Activated T-cell treated with anti-CD3 and anti-CD28 coated beads for 48 hours (primary cell): Measurements from ENCODE around the gene NFKB2.

Experiments used
- DNase-seq: peaks from one replicate; pipeline ENCODE4 v3.0.0-alpha.2; 2020; ENCODE audit warnings: low read depth

NFKB2 gene

DNA sequence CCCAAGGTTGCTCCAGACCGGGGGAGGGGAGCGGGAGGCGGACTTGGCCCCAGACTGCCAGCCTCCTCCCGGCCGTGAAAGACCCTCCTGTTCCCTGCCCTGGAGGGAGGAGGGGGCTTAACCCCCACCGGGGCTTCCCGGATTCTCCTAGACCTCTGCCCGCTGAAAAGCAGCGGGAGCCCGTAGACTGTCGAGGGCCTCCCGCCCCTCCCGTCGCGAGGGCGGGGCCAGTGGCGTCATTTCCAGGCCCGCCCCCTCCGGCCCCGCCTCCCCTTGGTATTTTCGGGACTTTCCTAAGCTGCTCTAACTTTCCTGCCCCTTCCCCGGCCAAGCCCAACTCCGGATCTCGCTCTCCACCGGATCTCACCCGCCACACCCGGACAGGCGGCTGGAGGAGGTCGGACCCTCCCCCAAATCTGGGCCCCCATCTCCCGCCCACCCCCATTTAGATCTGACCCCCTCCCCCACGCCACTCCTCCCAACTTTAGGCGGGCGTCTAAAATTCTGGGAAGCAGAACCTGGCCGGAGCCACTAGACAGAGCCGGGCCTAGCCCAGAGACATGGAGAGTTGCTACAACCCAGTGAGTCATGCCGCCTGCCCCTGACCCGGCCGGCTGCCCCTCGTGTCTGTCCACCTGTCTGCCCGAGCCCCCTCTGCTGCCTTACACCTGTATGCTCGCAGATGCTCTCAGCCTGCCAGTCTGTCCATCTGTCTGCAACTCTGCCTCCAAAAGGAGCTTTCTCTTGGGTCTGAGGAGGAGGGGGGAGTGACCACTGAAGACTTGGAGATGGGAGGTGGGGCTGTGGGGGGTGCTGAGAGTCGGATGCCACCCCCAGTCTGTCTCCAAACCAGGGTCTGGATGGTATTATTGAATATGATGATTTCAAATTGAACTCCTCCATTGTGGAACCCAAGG lies at the start of gene NFKB2:
NFKB2 (plus strand) TSS at position 306 of the 917 bp plus-strand sequence; CDS start at position 561, 255 bp downstream.
- peak; percentile 89 for DNase-seq

DNA sequence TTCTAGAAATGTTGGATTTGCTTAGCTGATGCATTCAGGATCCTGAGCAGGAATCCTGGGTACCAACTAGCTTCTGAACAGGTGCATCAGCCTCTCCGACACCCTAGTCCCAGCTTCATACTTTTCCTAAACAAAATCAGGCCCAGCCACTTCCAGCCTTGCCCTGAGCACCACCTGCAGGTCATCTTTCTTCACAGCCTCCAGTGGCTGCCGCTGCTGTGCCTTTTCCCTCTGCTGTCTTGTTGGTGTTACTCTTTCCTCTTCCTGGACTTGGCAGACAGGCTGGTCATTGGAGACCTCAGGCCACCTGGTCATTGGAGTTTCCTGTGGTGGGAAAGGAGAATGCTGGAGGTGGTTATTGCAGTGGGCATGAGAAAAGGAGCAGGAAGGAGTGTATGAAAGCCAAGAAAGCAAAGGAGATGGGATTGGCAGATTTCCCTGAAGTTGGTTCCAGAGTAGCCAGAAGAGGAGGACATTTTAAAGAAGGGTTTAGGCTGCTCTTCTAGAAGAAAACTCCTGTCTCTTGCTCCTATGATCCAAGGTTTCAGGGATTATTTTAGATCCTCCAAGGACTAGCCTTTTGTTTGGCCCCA lies 48.2 kb upstream of the NFKB2 start:
- DNase-seq: peak; percentile 13

DNA sequence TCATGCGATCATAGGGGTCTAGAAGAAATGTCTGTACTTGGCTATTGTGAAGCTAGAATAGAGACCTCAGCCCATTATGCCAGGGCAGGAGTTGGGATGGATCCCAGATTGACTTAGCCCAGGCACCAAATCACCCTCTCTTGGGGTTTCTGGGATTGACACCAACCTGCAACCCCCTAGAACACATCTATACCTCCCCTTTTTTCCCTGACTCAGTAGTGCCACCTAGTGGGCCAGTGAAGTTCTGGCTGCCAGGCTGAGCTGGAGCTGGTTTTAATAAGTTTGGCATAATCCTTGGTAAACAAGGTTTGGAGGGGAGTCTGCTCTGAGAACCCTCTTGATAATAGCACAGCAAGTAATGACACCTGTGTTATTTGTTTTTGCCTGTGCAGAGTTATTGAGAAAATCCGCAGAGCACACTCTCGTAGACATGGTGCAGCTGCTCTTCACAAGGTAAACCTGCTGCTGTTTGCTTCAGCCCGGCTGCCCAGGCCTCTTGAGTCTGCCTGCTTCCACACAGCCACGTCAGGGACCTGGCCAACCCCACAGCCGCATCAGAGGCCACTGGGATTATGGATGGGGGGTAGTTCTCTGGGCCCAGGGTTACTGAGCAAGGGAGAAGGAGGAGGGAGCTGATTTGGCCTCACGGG lies 43.3 kb upstream of the NFKB2 start:
- peak; percentile 53 for DNase-seq

DNA sequence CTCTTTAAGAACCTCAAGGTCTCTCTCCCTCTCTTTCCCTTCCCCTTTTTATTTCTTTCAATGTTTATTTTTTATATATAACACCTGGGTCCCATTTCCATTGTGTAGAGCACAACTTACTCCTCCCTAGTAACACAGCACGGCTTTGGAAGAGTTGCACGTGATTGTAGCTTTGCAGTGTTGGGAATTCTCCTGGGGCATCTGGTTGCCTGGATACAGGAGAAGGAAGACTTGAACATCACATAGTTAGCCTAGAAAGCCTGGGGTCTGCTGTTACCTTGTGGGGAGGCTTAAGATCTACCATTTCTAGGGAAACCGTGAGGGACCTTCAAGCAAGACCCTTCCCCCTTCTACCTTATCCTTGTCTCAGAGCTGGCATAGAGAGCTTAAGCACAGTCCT lies 41.1 kb upstream of the NFKB2 start:
- no peak for DNase-seq

DNA sequence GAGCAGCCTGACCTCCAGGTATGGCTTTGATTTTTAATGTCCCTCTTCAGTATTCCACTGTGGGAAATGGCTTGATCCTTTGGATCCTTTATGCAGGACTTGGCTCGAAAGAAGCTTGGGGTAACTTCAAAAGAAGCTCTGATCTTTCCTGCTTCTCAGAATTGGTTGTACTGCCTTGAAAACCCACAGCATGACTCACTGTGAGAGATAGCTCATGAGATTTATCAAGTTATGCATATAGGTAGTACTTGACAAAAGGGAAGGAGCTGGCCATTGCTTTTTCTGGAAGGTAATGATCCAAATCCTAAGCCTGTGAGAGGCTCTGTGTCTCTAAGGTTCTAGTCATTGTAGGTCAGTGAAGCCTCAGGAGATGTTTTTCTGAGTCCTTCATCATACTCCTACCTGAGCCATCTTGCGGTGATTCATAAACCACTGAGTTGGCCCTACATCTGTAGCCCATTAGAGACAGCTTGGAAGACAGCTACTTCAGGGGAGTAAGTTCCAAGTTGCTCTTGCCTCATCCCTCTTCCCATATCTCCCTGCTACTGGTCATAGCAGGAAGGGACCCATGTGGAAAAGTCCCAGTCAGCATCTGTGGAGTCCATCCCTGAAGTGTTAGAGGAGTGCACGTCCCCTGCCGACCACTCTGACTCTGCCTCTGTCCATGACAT lies 36.7 kb upstream of the NFKB2 start:
- no peak for DNase-seq

DNA sequence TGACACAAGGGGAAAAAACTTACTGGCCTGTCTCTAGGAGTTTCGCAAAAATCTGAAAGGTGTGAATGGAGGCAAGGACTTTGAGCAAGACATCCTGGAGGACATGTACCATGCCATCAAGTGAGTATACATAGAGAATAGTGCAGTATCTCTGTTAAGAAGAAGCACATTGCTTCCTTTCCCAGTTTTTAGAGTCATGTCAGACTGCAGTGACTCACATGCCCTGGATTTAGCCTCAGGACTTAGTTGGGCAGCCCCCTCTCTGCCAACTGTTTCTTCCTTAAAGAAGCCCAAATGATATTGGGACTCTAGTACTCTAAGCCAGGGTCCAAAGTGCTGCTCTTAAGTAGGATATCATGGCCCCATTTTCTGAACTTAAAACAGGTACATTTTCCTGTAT lies 28.1 kb upstream of the NFKB2 start:
- no peak for DNase-seq

DNA sequence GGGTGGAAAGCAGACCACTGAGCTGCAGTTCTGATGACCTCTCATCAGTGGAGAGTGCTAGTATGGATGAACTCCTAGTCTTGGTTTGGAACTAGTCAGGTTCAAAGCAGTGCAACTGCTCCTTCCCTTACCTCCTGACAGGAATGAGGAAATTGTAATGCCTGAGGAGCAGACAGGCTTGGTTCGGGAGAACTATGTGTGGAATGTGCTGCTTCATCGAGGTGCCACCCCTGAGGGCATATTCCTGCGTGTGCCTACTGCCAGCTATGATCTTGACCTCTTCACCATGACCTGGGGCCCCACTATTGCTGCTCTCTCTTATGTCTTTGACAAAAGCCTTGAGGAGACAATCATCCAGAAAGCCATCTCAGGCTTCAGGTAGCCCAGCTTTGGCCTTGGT lies 27.4 kb upstream of the NFKB2 start:
- DNase-seq: no peak

DNA sequence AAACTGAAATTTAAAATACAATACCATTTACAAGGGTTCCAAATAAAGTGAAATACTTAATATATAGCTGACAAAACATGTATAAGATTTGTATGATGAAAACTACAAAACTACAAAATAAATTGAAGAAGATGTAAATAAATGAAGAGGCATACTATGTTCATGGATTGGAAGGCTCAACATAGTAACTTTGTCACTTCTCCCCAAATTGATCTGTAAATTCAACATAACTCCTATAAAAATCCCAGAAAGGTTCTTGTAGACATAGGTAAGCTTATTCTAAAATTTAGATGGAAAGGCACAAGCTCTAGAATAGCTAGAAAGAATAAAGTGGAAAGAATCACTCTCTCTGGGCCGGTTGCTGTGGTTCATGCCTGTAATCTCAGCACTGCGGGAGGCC lies 24.2 kb upstream of the NFKB2 start:
- DNase-seq: no peak

DNA sequence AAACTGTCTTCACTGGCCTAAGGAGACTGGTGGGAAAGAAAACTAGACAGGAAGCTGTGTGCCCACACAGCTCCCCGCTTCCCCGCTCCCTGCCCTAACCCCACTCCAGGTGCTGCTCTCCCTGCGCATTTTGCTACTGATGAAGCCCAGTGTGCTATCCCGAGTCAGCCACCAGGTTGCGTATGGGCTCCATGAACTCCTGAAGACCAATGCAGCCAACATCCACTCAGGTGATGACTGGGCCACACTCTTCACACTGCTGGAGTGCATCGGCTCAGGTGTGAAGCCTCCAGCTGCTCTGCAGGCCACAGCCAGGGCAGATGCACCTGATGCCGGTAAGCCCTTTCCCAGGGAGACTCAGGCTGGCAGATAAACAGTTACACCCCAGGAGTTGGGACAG lies 20.3 kb upstream of the NFKB2 start:
- DNase-seq: no peak

DNA sequence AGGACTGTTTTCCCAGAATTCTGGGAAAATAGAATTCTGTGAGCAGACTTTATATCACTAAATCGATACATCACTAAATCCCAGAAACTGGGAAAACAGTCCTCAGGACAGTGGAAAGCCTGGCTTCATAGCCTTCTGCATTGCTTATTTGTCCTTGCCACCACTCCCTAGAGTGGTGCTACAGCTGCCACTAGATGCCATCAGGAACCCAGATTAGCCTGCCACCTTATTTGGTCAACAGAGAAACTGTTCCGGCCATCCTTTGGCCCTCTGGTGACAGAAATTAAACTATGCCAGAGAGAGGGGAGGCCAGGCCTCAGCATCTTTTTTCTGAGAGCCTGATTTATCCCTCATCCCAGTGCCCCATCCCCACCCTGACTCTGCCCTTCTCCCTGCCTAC lies 19.6 kb upstream of the NFKB2 start:
- DNase-seq: no peak

DNA sequence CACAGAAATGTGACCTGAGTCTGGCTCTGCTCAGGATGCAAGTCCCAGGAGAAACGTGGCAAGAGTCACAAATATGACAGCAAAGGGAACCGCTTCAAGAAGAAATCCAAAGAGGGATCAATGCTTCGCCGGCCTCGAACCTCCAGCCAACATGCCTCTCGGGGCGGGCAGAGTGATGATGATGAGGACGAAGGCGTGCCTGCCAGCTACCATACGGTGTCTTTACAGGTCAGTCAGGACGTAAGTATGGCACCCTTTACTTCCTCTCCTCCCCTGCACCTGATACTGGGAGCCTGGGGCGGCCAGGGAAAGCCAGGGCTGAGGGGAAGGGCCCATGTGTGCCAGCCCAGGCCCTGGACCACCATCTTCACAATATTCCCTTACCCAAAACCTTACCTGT lies 18.6 kb upstream of the NFKB2 start:
- no peak for DNase-seq

DNA sequence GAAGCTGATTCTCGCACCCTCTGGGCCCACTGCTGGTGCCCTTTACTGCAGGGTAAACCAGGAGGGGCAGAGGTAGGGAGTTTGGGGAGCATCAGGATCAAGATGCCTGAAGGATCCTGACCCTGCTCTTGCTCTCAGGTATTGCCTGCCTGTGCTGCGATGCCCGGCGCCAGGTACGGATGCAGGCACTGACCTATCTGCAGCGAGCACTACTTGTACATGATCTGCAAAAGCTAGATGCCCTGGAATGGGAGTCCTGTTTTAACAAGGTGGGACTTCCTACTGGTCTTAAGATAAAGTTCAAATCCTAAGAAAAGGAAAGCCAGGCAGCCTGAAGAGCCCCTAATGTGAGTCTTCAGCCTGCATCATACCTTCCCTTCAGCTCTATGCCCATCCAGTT lies 16.1 kb upstream of the NFKB2 start:
- no peak for DNase-seq

DNA sequence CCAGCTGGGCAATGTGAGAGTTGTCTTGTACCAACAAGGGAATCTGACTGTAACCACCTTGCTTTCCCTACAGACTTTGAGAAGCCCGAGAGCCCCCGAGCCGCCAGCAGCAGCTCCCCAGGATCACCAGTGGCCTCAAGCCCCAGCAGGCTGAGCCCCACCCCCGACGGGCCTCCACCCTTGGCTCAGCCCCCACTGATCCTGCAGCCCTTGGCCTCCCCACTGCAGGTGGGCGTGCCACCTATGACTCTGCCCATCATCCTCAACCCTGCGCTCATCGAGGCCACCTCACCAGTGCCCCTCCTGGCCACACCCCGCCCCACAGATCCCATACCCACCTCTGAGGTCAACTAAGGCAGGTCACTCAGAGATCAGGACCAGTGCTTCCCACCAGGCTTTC lies 13.5 kb upstream of the NFKB2 start:
- no peak for DNase-seq

DNA sequence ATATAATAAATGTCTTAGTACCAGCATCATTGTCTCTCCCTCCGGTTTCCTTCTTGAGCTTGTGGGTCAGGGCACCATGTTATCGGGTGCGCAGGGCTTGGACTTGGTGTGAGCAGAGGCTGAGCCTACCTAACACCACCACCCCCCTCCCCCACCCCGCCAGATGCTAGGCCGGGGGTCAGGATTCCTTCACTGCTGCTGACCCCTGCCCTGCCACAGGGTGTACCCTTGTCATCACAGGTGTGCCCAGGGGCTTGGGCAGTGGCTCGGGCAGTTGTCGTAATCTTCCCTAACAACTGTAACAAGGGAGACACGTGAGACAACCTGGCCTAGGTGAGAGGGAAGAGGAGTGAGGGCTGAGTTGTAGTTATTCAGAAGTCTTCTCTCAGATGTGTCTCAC lies 12.6 kb upstream of the NFKB2 start:
- no peak for DNase-seq

DNA sequence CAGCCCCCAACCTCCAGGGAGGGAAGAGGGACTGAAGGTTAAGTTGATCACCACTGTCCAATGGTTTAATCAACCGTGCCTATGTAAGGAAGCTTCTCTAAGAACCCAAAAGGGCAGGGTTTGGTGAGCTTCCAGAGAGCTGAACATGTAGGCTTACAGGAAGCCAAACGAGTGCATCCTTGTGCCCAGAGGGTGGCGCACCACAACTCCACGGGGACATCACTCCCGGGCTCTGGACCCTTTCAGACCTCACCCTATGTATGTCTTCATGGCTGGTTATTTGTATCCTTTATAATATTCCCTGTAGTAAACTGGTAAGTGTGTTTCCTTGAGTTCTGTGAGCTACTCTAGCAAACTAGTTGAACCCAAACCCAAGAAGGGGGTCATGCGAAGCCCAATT lies 11.5 kb upstream of the NFKB2 start:
- DNase-seq: no peak

DNA sequence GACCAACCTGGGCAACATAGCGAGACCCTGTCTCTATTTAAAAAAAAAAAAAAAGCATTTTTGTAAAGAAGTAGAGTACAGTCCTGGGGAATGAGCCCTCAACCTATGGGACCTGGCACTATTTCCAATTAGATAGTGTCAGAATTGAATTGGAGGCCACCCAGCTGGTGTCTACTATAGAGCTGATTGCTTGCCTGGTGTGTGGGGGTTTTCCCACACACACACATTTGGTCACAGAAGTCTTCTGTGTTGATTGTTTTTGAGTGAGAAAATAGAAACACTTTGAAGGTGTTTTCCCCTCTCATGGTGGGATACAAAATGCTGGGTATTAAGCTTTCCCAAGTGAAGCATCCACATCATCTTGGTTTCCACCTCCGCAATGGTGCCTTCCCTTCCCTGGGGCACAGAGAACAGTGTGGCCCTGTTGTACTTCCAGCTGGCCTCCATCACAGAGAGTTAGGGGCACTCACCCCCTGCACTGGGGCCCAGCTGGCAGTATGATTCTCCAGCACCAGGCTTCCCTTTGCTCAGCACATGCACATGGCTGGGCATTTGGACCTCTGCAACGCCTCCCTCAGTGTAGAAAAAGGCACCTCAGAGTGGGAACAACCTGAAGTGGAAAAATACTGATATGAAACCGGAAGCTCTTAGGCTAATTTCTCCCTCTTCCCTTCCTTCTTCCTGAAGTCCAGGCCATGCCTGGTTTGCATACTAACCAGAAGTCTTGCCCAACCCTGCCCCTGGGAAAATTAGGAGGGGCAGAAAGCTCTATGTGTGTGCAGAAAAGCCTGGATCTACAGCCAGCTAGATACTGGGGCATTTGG lies 10.7 kb upstream of the NFKB2 start:
- no peak for DNase-seq

DNA sequence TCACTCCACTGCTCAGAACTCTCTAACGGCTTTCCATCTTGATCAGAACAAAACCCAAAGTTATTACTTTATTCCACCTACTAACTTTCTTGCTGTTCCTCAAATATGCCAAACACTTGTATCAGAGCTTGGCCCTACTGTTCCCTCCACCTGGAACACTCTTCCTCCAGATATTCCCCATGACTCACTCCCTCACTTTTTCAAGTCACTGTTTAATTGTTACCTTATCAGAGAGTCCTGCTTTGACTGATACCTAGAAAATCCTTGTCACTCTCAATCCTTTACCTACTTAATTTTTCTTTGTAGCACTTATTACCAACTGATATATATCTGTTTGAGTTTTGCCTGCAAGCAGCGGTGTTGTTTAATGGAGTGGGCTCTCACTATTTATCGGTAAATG lies 5.6 kb upstream of the NFKB2 start:
- no peak for DNase-seq

DNA sequence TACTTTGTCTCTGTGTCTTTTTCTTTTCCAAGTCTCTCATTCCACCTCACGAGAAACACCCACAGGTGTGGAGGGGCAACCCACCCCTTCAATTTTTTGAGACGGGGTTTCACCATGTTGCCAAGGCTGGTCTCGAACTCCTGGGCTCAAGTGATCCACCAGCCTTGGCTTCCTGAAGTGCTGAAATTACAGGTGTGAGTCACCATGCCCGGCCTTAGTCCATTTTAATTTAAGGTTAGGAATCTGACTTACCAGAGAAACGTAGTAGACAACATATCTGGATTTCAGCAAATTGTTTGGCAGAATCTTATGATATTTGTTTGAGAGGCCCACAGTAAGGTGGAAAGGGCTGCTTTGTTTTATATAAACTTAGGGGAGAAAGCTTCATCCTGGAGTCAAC lies 3.2 kb upstream of the NFKB2 start:
- DNase-seq: no peak

DNA sequence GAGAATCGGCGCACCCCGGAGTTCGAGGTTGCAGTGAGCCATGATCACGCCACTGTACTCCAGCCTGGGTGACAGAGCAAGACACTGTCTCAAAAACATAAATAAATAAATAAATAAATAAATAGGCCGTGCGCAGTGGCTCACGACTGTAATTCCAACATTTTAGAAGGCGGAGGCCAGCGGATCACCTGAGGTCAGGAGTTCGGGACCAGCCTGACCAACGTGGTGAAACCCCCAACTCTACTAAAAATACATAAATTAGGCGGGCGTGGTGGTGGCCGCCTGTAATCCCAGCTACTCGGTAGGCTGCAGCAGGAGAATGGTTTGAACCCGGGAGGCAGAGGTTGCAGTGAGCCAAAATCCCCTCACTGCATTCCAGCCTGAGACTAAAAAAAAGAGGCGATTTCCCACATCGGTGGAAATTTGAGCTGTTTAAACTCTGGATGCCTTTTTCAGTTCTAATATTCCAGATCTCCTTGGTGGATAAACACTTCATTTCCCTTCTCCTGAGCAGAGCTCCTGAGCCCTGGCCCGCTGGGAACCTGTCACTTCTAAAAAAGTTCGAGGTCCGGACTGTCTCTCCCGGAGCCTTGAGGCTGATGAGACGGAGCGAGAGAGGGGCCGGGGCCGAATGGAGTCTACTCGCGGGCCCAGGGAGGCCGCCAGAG lies 2.0 kb upstream of the NFKB2 start:
- DNase-seq: no peak

DNA sequence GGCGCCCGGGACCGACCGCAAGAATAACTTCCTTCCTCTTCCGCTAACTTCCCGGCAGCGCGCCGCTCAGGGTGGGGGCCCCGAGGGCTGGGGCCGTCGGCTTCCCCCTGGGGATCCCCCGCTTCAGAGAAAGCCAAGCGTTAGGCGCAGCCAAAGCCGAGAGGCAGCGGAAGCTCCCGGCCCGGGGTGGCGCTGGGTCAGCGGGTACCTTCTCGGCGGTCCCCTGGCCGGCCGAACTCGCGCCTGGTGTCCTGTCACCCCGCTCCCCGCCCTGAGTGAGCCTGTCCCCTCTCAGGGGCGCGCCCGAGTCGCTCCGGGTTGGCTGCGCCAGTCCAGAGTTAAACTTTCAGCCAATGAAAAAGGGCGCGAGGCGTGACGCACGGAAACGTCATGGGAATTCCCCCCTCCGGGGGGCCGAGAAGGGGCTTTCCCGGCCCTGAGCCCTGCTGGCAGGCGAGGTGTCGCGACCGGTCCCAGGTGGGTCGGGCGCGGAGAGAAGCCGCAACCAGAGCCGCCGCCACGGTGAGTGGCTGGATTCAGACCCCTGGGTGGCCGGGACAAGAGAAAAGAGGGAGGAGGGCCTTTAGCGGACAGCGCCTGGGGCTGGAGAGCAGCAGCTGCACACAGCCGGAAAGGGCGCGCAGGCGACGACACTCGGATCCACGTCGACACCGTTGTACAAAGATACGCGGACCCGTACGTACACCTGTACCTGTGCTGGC lies 1.3 kb upstream of the NFKB2 start:
- DNase-seq: peak; percentile 98
